Activated CD8-positive, alpha-beta memory T cell treated with anti-CD3 and anti-CD28 coated beads for 24 hours (primary cell): Measurements from ENCODE around the gene ZNF584.
"Not testable (repeated sequence)": the region's sequence is repeated elsewhere in the genome, so short reads cannot be mapped to it uniquely, and the experiment has no call there.

Source experiments
- DNase-seq: peaks from one replicate; pipeline ENCODE4 v3.0.0-alpha.2; 2020

Gene ZNF584

DNA sequence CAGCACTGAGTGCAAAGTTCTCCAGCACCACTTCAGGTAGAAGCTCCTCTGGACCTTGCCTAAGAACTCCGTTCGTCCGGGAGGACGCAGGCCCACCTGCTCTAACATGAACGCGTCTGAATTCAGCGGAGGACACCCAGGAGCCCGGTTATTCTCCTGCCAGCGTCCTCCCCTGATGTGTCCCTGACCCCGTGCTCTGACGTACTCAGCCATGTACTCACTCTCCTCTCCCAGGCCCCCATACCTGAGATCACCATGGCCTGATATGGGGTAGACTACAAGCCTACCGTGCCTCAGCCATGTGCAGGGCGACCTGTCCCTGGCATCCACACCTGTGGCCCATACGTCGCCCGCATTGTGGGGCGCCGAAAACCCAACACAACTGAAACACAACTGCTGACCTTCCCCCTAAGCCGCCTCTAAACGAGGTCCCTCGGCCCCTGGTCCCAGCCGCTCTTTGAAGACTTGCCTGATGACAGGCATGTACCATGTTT, 744 bp upstream of the ZNF584 start:
- no peak for DNase-seq

DNA sequence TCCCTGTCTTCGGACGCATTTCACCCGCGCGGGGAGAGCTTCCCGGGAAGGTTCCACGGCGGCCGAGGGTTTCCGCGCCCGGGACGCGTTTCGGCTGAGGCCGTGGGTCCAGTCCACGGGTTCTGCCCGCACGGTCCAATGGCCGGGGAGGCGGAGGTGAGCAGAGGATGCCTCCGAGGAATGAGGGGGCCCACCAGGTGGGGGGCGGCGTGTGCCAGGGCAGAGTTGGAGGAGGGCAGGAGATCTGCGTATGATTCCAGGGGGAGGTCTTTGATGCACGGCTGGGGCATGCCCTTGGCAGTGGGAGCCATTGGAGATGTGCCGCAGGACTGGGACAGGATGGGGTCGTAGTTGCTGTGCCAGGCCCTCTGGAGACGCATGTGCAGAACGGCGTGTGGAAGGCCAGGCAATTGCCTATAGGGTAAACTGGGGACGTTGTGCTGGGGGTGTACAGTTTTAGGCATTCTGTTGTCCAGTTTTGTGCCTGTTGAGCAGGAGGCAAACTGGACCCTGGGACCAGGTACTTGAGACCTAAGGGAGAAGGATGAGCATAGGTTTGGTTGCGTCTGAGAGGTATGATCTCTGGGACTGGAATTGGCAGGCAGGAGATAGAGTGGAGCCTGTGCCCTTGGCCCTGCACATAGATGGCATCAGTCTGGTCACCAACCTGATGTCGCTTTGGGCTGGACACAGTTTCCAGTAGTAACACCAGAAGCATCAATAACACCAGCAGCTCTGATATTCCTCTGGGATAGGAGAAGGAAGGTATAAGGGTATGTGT, 751 bp downstream of the ZNF584 start:
- DNase-seq: peak; percentile 69

DNA sequence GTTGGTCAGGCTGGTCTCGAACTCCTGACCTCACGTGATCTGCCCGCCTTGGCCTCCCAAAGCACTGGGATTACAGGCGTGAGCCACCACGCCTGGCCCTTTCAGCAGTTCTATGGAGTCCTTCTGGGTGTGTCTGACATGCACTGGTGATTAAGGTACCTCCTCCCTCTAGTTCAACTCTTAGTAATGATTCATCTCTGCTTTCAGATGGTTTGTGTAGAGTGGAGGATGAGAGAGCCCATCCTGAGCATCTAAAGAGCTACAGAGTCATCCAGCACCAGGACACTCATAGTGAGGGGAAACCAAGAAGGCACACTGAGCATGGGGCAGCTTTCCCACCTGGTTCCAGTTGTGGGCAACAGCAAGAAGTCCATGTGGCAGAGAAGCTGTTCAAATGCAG, 8.2 kb downstream of the ZNF584 start:
- no peak for DNase-seq

DNA sequence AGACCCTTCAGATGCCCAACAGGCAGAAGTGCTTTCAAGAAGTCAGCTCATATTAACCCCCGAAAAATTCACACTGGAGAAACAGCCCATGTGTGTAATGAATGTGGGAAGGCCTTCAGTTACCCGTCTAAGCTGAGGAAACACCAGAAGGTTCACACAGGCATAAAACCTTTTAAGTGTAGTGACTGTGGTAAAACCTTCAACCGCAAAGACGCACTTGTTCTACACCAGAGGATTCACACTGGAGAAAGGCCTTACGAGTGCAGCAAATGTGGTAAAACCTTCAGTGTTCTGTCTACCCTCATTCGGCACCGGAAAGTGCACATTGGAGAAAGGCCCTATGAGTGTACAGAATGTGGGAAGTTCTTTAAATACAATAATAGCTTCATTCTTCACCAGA, 8.6 kb downstream of the ZNF584 start:
- no peak for DNase-seq

DNA sequence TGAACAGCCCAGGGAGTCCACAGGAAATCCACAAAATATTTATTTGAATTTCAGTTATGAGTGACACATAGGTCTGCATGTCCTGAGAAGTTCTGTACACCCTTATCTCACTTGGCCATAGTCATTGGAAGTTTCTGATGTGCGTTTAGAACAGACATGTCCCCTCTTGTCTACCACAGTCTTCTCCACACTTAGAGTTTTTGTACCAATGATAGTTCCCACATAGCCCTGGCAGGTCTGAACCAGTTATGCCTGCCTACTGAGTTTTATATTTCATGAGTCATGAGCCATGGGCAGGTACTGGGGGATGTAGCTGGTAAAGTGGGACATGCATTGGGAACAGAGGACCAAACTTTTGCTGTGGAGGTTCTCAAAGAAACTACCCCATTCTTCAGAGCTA, 20.2 kb downstream of the ZNF584 start:
- no peak for DNase-seq

DNA sequence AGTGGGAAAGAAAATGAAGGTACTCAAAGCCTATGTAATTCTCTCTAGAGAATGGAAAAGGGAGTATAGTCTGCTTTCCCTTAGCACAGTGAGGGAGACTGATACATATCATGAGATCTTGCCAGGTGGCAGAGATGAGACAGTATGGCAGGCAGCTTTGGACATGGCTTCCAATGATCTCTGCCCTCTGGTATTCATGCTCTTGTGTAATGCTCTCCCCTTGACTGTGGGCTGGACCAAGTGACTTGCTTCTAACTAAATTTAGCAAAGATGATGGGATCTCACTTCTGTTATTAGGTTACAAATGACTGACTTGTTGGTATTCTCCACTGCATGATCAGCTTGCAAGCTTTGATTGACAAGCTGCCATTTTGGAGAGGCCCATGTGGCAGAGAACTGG, 21.3 kb downstream of the ZNF584 start:
- DNase-seq: no peak

DNA sequence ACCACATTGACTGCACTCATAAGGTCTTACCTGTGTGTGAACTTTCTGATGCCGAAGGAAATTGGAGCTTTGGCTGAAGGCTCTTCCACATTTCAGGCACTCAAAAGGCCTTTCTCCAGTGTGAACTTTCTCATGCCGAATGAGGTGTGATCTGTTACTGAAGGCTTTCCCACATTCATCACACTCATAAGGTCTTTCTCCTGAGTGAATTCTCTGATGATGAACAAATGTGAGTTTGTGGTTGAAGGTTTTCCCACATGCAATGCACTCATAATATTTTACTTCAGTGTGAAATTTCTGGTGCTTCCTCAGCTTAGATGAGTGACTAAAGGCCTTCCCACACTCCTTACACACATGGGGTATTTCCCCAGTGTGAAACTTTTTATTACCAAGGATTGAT, 25.8 kb downstream of the ZNF584 start:
- no peak for DNase-seq

DNA sequence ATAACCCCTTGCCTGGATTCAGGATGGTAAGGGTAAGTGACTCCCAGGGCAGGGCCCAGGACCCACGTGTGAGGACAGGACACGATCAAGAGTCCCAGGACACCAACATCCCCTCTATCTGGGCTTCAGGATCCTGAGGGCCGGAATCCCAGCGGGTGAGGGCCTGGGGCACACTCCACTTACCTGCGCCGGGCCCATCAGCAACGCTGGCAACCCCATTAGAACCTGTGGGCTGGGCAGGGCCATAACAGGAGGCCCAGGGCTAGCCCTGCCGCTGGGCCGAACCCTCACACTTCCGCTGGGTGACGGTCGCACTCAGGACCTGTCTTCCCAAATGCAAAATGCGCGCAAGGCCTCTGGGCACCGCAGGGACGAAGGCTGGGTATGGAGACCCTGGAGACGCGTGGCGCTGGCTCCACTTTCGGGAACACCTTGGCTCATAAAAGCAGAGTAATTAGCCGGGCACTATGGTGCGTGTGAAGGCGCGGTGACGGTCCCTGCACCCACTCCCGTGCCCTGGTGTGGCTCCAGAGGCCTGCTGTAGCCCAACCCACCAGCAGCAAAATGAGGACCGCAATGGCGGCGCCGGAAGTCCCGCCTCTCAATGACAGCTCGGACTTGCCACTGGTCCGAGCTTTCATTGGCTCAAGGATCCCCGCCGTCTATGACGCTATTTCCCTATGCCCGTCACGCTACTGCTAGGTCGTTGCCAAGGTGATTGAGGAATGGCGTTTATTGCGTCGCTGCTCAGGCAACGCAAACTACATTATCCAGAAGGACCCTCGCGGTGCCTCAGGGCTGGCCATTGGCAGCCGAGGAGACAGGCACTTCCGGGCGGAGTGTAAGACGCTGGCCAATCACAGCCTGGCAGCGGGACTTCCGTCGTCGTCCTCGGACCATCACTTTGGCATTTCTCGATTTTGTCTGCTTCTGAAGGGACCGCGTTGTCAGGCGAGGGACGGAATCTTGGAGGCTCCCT, 31.4 kb downstream of the ZNF584 start, which contains the start of gene ZNF132:
ZNF132 (minus strand) TSS at position 578 of the 979 bp plus-strand sequence; CDS start at position 246, 332 bp downstream.
- peak; percentile 92 for DNase-seq

DNA sequence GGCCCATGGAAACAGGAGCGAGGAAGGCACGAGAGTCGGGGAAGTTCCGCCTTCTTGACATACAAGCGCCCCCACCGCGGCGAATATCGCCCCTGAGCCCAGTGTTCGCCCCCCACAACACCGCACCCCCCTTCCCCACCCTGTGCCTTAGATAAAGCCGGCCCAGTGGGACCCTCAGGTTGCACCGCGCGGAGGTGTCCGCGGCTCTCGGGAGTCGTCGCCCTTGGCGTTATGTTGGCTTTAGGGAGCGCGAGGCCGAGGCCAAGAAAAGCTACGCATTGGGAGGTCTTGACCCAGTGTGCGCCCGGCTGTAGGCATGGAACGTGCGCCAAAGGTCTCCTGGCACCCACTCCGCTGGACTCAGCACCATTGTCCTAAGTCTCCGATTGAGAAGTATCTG, 32.1 kb downstream of the ZNF584 start:
- DNase-seq: no peak

DNA sequence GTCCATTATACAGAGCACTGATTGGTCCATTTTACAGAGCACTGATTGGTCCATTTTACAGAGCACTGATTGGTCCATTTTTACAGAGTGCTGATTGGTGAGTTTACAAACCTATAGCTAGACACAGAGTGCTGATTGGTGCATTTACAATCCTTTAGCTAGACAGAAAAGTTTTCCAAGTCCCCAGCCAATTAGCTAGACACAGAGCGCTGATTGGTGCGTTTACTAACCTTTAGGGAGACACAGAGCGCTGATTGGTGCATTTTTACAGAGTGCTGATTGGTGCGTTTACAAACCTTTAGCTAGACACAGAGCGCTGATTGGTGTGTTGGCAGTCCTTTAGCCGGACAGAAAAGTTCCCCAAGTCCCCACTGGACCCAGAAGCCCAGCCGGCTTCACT, 34.5 kb downstream of the ZNF584 start:
- DNase-seq: not testable (repeated sequence)

DNA sequence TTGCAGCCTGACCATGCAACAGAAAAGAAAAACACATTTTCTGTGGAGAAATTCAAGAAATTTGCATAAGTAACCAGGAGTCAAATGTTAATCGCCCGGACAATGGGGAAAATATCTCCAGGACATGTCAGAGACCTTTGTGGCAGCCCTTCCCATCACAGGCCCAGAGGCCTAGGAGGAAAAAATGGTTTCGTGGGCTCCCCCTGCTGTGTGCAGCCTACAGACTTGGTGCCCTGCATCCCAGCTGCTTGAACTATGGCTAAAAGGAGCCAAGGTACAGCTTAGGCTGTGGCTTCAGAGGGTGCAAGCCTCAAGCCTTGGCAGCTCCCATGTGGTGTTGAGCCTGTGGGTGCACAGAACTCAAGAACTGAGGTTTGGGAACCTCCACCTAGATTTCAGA, 40.4 kb downstream of the ZNF584 start:
- not testable (repeated sequence) for DNase-seq

DNA sequence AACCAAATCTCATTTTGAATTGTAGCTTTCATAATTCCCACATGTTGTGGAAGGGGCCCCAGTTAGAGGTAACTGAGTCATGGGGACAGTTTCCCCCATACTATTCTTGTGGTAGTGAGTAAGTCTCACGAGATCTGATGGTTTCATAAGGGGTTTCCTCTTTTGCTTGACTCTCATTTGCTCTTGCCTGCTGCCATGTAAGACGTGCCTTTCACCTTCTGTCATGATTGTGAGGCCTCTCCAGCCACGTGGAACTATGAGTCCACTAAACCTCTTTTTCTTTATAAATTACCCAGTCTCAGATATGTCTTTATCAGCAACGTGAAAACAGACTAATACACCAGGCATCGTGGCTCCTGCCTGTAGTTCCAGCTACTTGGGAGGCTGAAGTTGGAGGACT, 41.5 kb downstream of the ZNF584 start:
- DNase-seq: not testable (repeated sequence)

DNA sequence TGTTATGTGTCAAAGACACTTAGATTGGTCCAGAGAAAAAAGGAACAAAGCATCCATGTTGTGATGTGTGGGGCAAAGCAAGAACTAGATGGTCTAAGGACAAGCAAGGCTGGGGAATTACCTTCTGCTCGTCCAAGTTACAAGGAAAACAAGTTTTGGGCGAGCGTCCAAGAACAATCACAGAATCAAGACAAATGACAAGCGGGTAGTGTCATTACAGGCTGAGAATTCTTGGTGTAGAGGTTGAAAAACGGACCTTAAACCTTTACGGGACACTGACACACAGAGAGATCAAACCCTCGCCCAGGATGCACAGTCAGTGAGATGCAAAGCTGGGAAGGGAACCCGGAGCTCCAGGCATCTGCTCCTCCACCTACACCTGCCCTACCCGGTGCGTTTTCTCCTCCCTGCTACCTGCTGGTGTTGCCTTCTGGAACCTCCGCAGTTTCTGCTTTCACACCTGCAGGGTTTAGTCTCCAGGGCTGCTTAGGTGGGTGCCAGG, 42.5 kb downstream of the ZNF584 start:
- DNase-seq: no peak

DNA sequence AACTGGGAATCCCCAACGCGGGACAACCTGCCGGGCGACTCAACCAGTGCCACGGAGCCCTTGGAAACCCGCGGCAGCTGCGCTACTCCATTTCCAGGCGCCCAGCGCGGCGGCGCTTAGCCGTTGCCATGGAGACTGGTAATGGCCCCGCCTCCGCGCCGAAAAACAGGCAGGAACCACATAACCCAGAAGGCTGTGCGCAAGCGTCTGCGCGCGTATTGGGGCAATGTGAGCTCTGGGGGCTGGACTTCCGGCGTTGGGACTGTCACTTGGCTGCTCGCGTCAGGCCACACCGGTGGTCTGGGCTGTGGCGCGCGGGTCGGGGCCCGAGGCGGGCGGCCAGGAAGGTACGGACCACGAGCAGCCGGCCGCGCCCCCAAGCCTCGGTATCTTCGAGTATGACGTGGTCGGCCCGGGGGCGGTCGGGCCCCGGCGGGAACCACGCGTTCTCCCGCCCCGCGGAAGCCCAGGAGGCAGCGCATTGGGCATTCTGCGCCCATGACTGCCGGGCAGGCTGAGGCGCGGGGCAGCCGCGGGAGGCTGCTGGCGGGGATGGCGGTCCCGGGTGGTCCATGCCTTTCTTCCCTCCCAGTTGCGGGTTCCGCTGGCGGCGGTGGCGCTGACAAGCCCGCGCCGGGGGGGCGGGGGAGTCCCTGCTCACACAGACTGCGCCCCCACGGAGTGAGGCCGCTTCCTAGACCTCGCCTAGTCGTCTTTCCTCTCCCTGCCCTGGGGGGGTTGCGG, 43.1 kb downstream of the ZNF584 start, which contains the start of gene ZNF324B:
ZNF324B (plus strand) TSS at position 265 of the 744 bp plus-strand sequence. CDS start 2,080 bp downstream, outside the sequence.
- peak; percentile 97 for DNase-seq

DNA sequence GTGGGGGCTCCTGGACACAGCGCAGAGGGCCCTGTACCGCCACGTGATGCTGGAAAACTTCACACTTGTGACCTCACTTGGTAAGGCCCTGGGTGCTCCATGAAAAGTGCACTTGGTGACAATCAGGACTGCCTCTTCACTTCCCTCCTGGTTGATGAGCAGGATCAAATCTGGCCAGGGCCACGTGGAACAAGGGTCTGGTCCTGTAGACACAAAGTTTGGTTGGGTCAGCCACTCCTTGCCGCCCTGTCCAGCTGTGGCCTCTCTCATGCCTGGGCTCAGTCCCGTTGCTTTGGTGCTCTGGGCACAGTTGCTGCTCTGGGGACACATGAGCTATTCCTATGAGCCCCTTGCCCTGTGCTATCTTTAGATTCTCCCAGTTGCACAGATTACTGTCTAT, 45.3 kb downstream of the ZNF584 start:
- DNase-seq: no peak

DNA sequence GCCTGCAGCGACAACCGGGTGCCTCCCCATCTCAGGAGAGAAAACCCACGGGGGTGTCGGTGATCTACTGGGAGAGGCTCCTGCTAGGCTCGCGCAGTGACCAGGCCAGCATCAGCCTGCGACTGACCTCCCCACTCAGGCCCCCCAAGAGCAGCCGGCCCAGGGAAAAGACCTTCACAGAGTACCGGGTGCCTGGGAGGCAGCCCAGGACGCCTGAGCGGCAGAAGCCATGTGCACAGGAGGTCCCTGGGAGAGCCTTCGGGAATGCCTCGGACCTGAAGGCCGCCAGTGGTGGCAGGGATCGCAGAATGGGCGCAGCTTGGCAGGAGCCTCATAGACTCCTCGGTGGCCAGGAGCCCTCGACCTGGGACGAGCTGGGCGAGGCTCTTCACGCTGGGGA, 46.9 kb downstream of the ZNF584 start:
- DNase-seq: no peak

DNA sequence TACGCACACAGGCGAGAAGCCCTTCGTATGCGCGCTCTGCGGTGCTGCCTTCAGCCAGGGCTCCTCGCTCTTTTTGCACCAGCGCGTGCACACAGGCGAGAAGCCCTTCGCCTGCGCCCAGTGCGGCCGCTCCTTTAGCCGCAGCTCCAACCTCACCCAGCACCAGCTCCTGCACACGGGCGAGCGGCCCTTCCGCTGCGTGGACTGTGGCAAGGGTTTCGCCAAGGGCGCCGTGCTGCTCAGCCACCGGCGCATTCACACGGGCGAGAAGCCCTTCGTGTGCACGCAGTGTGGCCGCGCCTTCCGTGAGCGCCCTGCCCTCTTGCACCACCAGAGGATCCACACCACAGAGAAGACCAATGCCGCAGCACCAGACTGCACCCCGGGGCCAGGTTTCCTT, 47.7 kb downstream of the ZNF584 start:
- DNase-seq: no peak

DNA sequence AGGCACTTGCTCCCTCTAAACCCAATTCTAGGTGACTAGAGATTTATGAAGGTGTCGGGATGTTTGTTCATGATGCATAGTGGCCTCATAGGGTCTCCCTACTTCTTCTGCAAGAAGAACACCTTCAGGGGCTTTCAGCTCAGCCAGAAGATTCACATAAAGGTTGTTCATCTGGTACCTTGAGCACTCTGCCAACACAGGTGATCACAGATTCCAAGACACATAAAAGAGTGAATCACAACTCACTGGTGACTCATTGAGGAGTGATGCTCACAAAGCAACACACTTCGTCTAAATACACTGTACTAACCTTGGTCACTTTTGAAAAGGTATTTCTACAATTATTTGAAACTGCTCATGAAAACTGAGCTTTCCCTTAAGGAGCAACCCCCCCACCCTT, 51.6 kb downstream of the ZNF584 start:
- no peak for DNase-seq

DNA sequence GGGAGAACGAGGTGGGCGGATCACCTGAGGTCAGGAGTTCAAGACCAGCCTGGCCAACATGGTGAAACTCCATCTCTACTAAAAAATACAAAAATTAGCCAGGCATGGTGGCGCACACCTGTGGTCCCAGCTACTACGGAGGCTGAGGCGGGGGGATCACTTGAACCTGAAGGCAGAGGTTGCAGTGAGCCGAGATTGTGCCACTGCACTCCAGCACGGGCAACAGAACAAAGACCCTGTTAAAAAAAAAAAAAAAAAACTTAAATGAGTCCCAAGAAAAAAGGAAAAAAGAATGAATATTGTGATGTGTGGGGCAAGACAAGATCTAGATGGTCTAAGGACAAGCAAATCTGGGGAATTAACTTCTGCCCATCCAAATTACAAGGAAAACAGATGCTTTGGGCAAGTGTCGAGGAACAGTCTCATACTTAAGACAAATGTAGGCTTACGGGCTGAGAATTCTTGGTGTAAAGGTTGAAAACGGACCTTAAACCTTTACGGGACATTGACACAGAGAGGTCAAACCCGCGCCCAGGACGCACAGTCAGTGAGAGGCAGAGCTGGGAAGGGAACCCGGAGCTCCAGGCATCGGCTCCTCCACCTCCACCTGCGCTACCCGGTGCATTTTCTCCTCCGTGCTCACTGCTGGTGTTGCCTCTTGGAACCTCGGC, 57.8 kb downstream of the ZNF584 start:
- no peak for DNase-seq

DNA sequence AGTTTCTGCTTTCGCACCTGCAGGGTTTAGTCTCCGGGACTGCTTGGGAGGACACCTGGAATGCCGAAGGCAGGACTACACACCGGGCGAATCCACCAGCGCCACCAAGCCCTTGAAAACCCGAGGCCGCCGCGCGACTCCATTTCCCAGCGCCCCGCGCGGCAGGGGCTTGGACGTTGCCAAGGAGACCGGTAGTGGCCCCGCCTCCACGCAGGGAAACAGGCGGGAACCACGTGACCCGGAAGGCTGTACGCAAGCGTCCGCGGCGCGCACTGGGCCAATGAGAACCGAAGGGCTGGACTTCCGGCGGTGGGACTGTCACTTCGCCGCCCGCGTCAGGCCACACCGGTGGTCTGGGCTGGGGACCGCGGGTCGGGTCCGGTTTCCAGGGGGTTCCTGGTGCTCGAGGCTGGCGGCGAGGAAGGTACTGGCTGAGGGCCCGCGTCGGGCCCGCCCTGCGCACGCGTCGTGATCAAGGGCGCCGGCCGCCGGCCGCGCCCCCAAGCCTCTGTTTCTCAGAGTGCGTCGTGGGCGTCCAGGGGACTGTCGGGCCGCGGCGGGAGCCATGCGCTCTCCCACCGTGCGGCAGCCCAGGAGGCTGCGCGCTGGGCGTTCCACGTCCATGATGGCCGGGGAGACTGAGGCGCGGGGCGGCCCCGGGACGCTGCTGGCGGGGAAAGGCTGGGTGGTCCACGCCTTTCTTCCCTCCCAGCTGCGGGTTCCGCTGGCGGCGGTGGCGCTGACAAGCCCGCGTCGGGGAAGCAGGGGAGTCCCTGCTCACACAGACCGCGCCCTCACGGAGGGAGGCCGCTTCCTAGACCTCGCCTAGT, 58.5 kb downstream of the ZNF584 start, which contains the start of gene ZNF324:
ZNF324 (plus strand) TSS at position 321 of the 830 bp plus-strand sequence. CDS start 2,106 bp downstream, outside the sequence.
- peak; percentile 98 for DNase-seq
